Measurements from ENCODE around the gene PDCL2. TPM values are rescaled to one million over a fixed set of nuclear protein-coding genes. Genes with fewer than 3 reads are reported as not detected.
"Not testable (repeated sequence)": the region's sequence is repeated elsewhere in the genome, so short reads cannot be mapped to it uniquely, and the experiment has no call there.

Gene PDCL2
- total RNA-seq, 1 donor from 2014 or later: not detected

- no peak for DNase-seq (ENCODE audit: low read depth, low spot score)
Observed at GRCh38 chr4:55598641-55599040, 6.6 kb upstream of the PDCL2 start.

- no peak for DNase-seq (ENCODE audit: low read depth, low spot score)
Observed at GRCh38 chr4:55588160-55588559, 3.9 kb downstream of the PDCL2 start.

- not testable (repeated sequence) for DNase-seq (ENCODE audit: low read depth, low spot score)
Observed at GRCh38 chr4:55582773-55583172, 9.3 kb downstream of the PDCL2 start.

GRCh38 chr4:55578341-55579010 is 13.6 kb downstream of the PDCL2 start:
- DNase-seq (ENCODE audit: low read depth, low spot score): no peak

- DNase-seq (ENCODE audit: low read depth, low spot score): no peak
Observed at GRCh38 chr4:55575513-55575912, 16.5 kb downstream of the PDCL2 start.

GRCh38 chr4:55574252-55574651 is 17.8 kb downstream of the PDCL2 start:
- DNase-seq (ENCODE audit: low read depth, low spot score): no peak

- DNase-seq (ENCODE audit: low read depth, low spot score): no peak
Observed at GRCh38 chr4:55571806-55572205, 20.2 kb downstream of the PDCL2 start.

- DNase-seq (ENCODE audit: low read depth, low spot score): no peak
Observed at GRCh38 chr4:55568905-55569504, 23.0 kb downstream of the PDCL2 start.

GRCh38 chr4:55561889-55562288 is 30.2 kb downstream of the PDCL2 start:
- DNase-seq (ENCODE audit: low read depth, low spot score): no peak

- DNase-seq (ENCODE audit: low read depth, low spot score): no peak
Observed at GRCh38 chr4:55560096-55560495, 31.9 kb downstream of the PDCL2 start.

- no peak for DNase-seq (ENCODE audit: low read depth, low spot score)
Observed at GRCh38 chr4:55554453-55555030, 37.5 kb downstream of the PDCL2 start.

- DNase-seq (ENCODE audit: low read depth, low spot score): no peak
Observed at GRCh38 chr4:55553441-55554201, 38.4 kb downstream of the PDCL2 start.

- not testable (repeated sequence) for DNase-seq (ENCODE audit: low read depth, low spot score)
Observed at GRCh38 chr4:55551964-55552363, 40.1 kb downstream of the PDCL2 start.

GRCh38 chr4:55549888-55550287 is 42.2 kb downstream of the PDCL2 start:
- DNase-seq (ENCODE audit: low read depth, low spot score): no peak

GRCh38 chr4:55547918-55548317 is 44.1 kb downstream of the PDCL2 start:
- no peak for DNase-seq (ENCODE audit: low read depth, low spot score)

GRCh38 chr4:55547466-55547770 is 44.6 kb downstream of the PDCL2 start:
- no peak for DNase-seq (ENCODE audit: low read depth, low spot score)

GRCh38 chr4:55546756-55547465 is 45.1 kb downstream of the PDCL2 start, which contains the start of gene CLOCK:
TSS of gene CLOCK (minus strand) at chr4:55546909. CDS start at chr4:55482785, 64,124 bp downstream.
- DNase-seq (ENCODE audit: low read depth, low spot score): peak; percentile 45

- no peak for DNase-seq (ENCODE audit: low read depth, low spot score)
Observed at GRCh38 chr4:55546506-55546755, 45.6 kb downstream of the PDCL2 start.

- no peak for DNase-seq (ENCODE audit: low read depth, low spot score)
Observed at GRCh38 chr4:55545641-55546505, 46.2 kb downstream of the PDCL2 start.

- DNase-seq (ENCODE audit: low read depth, low spot score): no peak
Observed at GRCh38 chr4:55545151-55545550, 46.9 kb downstream of the PDCL2 start.

GRCh38 chr4:55543858-55544257 is 48.2 kb downstream of the PDCL2 start:
- no peak for DNase-seq (ENCODE audit: low read depth, low spot score)
